ENCODE results near the gene AK5.
"Not testable (repeated sequence)": the region's sequence is repeated elsewhere in the genome, so short reads cannot be mapped to it uniquely, and the experiment has no call there.

GRCh38 chr1:77531596-77532280, 249.9 kb downstream of the AK5 start:
- not testable (repeated sequence) for TF ChIP-seq CTCF (IDR thresholded peaks at IDR 0.05; ENCODE audit: low read depth, low read length); EZH2phosphoT487 (IDR thresholded peaks at IDR 0.05; ENCODE audit: low read depth)

Data from OCI-LY3 (cell line).